ENCODE results near the gene SLC15A5. TPM values are rescaled to one million over a fixed set of nuclear protein-coding genes. Genes with fewer than 3 reads are reported as not detected.

The SLC15A5 gene
- total and polyA plus RNA-seq, 2 of the 8 experiments (the other 6 are each of a cell fraction or from before 2014, with no cell fraction given) = not detected

- no peak overlapping the region for H3K56ac ChIP-seq (replicated peaks; ENCODE audit: insufficient read length, low read depth, low read length)
- no peaks in the 10 kb centered on the region for H3K9me3 ChIP-seq (ENCODE audit: insufficient read depth in 2 of 2, low read depth in 1 of 2, low read length in 1 of 2)
- no peak overlapping the region for H2AK5ac ChIP-seq (ENCODE audit: low read depth, low read length)
- H3K4me2 ChIP-seq (ENCODE audit: insufficient read depth in 1 of 2, low read depth in 2 of 2, low read length in 2 of 2) = no peak overlapping the region
- no peak overlapping the region for H3K4ac ChIP-seq (replicated peaks; ENCODE audit: insufficient read length, low read depth, low read length)
- ChIA-PET POLR2A (ENCODE audit: partially characterized antibody) (no interaction called here), CTCF (ENCODE audit: partially characterized antibody) (interaction anchor here (0.9 to 1.4 kb wide), 2 partner anchors 11 to 54 kb away, joined by 3 to 4 read pairs; no protein-coding TSS in a partner anchor)
- H3K14ac ChIP-seq (ENCODE audit: insufficient read length) = no peak overlapping the region
- H2BK120ac ChIP-seq (replicated peaks; ENCODE audit: low read depth, low read length) = no peak overlapping the region
- H4K8ac ChIP-seq (ENCODE audit: extremely low read depth, insufficient read depth, low read length) = no peak overlapping the region
- no peaks in the 10 kb centered on the region for H3K36me3 ChIP-seq (ENCODE audit: control insufficient read depth in 2 of 4, insufficient read depth in 4 of 4, low read length in 3 of 4)
- no peak overlapping the region for H3K9ac ChIP-seq (replicated peaks in 1 of 4; ENCODE audit: extremely low read depth in 1 of 4, low read depth in 3 of 4, low read length in 3 of 4)
- peaks cover 0 to 1% (median 0%) of the 10 kb centered on the region in 4 experiments; a peak in 1 of 7 replicates for H3K27me3 ChIP-seq (replicated peaks in 1 of 4; ENCODE audit: control insufficient read depth in 3 of 4, extremely low read depth in 1 of 4, insufficient read depth in 3 of 4, low read length in 3 of 4)
- no peak for DNase-seq (ENCODE audit: low read depth in 1 of 2, low spot score in 2 of 2)
- H2BK20ac ChIP-seq (ENCODE audit: low read length) = no peak overlapping the region
- no peaks in the 10 kb centered on the region for H3K23me2 ChIP-seq (ENCODE audit: low read depth, low read length)
- H2BK15ac ChIP-seq (ENCODE audit: low read length) = no peak overlapping the region
- no peak overlapping the region for H2AFZ ChIP-seq (ENCODE audit: low read length)
- H4K20me1 ChIP-seq (replicated peaks in 1 of 2; ENCODE audit: control insufficient read depth in 1 of 2, insufficient read depth in 2 of 2, low read length in 2 of 2) = no peaks in the 10 kb centered on the region
- H3K4me3 ChIP-seq (ENCODE audit: extremely low read depth in 1 of 4, insufficient read depth in 2 of 4, low read depth in 3 of 4, low read length in 4 of 4) = no peak overlapping the region
- no peak overlapping the region for H3K27ac ChIP-seq (ENCODE audit: low read depth, low read length)
- no peak overlapping the region for H3K18ac ChIP-seq (ENCODE audit: extremely low read depth, low read length)
- H3K4me1 ChIP-seq (replicated peaks in 1 of 4; ENCODE audit: control insufficient read depth in 3 of 4, insufficient read depth in 4 of 4, low read length in 3 of 4) = no peaks in the 10 kb centered on the region
- no peak overlapping the region for H2BK12ac ChIP-seq (ENCODE audit: low read depth, low read length)
- no peak for FAIRE-seq
- H3K23ac ChIP-seq (ENCODE audit: insufficient read length) = no peak overlapping the region
- H4K91ac ChIP-seq (replicated peaks; ENCODE audit: insufficient read length, low read length) = no peak overlapping the region
- TF ChIP-seq SIN3A (conservative IDR thresholded peaks at IDR 0.05 in 1 of 2, IDR thresholded peaks at IDR 0.05 in 1 of 2; ENCODE audit: low read depth in 1 of 2, low read length in 2 of 2) (no peak), CHD1 (IDR thresholded peaks at IDR 0.05; ENCODE audit: low read depth, low read length) (no peak), JUN (IDR thresholded peaks at IDR 0.05; ENCODE audit: low read depth, low read length) (no peak), ATF3 (IDR thresholded peaks at IDR 0.05; ENCODE audit: insufficient read depth, low read depth, low read length) (no peak), SP4 (IDR thresholded peaks at IDR 0.05; ENCODE audit: low read length) (no peak), CHD2 (IDR thresholded peaks at IDR 0.05; ENCODE audit: low read length) (no peak), ZNF274 (IDR thresholded peaks at IDR 0.05; ENCODE audit: borderline replicate concordance, extremely low read depth, low read length) (no peak), NRF1 (IDR thresholded peaks at IDR 0.05; ENCODE audit: low read depth, low read length) (no peak), RXRA (IDR thresholded peaks at IDR 0.05; ENCODE audit: insufficient read depth, low read depth, low read length) (no peak), CEBPB (IDR thresholded peaks at IDR 0.05; ENCODE audit: low read depth, low read length) (no peak), SIX5 (IDR thresholded peaks at IDR 0.05; ENCODE audit: low read depth, low read length) (no peak)
- H3K79me1 ChIP-seq (ENCODE audit: low read depth, low read length) = no peaks in the 10 kb centered on the region
- no peak overlapping the region for H4K5ac ChIP-seq (ENCODE audit: insufficient read length, low read depth, low read length)
- H2BK5ac ChIP-seq (ENCODE audit: low read depth, low read length) = no peak overlapping the region
- WGBS, 2 experiments (ENCODE audit: extremely low coverage in 1 of 2, insufficient coverage in 1 of 2, insufficient read length in 1 of 2, insufficient replicate concordance in 2 of 2, low coverage in 1 of 2, low lambda C conversion rate in 2 of 2, missing lambda C conversion rate in 1 of 2) = 94% methylated on average over 3 of the region's 3 CpGs; no CpG with 5 or more reads in 1 of the 2 experiments
- H3K79me2 ChIP-seq (ENCODE audit: control insufficient read depth in 1 of 2, insufficient read depth in 2 of 2, low read length in 2 of 2) = no peaks in the 10 kb centered on the region
Measured at GRCh38 chr12:16175840-16176239, 101.6 kb downstream of the SLC15A5 start.

Data from H1 (cell line).